Measurements from ENCODE around the gene BLNK.

BLNK gene

GRCh38 chr10:96229568-96230030 lies 41.8 kb downstream of the BLNK start:
- peak; percentile 89 for ATAC-seq (ENCODE audit: insufficient read depth, low read depth)
- Histone ChIP-seq H2AFZ (ENCODE audit: low read depth, low read length) (peak overlapping the region; percentile 46), H3K9ac (ENCODE audit: low read depth, low read length) (no peak overlapping the region), H3K4me2 (ENCODE audit: insufficient read depth, low read length) (no peak overlapping the region), H3K27ac (ENCODE audit: low read length) (peak overlapping the region; percentile 46), H3K36me3 (ENCODE audit: insufficient read depth, low read length) (no peaks in the 10 kb centered on the region), H3K9me3 (ENCODE audit: insufficient read depth, low read length, severe bottlenecking) (no peaks in the 10 kb centered on the region), H3K4me3 (ENCODE audit: low read depth in 1 of 2, low read length in 2 of 2) (no peak overlapping the region), H3K4me1 (ENCODE audit: insufficient read depth, low read length) (peaks cover 3% of the 10 kb centered on the region; the same call in 1 of the 2 replicates), H3K79me2 (ENCODE audit: insufficient read depth, low read length) (no peaks in the 10 kb centered on the region), H4K20me1 (ENCODE audit: insufficient read depth, low read length) (no peaks in the 10 kb centered on the region), H3K27me3 (ENCODE audit: insufficient read depth, low read length, poor library complexity) (no peaks in the 10 kb centered on the region)
- TF ChIP-seq EZH2 (IDR thresholded peaks at IDR 0.05; ENCODE audit: borderline replicate concordance, low read depth, low read length, severe bottlenecking) = no peak
- TF ChIP-seq CTCF (IDR thresholded peaks at IDR 0.05; ENCODE audit: borderline replicate concordance, extremely low read depth, low read length, poor library complexity, severe bottlenecking) = peak; percentile 100
- peak; percentile 85 for DNase-seq

DNA sequence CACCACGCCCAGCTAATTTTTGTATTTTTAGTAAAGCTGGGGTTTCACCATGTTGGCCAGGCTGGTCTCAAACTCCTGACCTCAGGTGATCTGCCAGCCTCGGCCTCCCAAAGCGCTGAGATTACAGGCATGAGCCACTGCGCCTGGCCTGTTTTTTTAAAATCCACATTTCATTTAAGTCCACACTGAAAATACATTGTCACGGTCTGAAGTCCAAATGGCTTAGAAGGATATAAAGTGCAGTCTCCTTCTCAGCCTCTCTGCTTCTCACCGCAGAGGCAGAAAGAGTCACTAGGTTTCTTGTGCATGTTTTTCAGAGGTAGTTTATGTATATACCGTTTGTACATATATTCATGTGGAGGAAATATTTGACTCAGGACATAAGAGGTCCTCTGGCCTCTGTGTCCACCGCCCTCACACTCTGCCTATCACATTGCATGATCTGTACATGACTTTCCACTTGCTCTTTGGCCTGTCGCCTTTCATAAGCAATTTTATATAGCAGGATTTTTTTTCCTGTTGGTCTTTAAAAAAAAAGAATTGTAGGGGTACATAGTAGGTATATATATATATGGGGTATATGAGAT lies 42.9 kb downstream of the BLNK start:
- Histone ChIP-seq H4K20me1 (ENCODE audit: insufficient read depth, low read length) (no peaks in the 10 kb centered on the region), H3K4me1 (ENCODE audit: insufficient read depth, low read length) (peaks cover 3% of the 10 kb centered on the region; the same call in 1 of the 2 replicates), H3K27ac (ENCODE audit: low read length) (no peak overlapping the region), H3K4me2 (ENCODE audit: insufficient read depth, low read length) (no peak overlapping the region), H3K9me3 (ENCODE audit: insufficient read depth, low read length, severe bottlenecking) (no peaks in the 10 kb centered on the region), H3K4me3 (ENCODE audit: low read depth in 1 of 2, low read length in 2 of 2) (no peak overlapping the region), H2AFZ (ENCODE audit: low read depth, low read length) (no peak overlapping the region), H3K36me3 (ENCODE audit: insufficient read depth, low read length) (no peaks in the 10 kb centered on the region), H3K79me2 (ENCODE audit: insufficient read depth, low read length) (no peaks in the 10 kb centered on the region), H3K9ac (ENCODE audit: low read depth, low read length) (no peak overlapping the region), H3K27me3 (ENCODE audit: insufficient read depth, low read length, poor library complexity) (no peaks in the 10 kb centered on the region)
- DNase-seq (no peak), ATAC-seq (ENCODE audit: insufficient read depth, low read depth) (no peak)
- no peak for TF ChIP-seq EZH2 (IDR thresholded peaks at IDR 0.05; ENCODE audit: borderline replicate concordance, low read depth, low read length, severe bottlenecking)
- no peak for TF ChIP-seq CTCF (IDR thresholded peaks at IDR 0.05; ENCODE audit: borderline replicate concordance, extremely low read depth, low read length, poor library complexity, severe bottlenecking)

DNA sequence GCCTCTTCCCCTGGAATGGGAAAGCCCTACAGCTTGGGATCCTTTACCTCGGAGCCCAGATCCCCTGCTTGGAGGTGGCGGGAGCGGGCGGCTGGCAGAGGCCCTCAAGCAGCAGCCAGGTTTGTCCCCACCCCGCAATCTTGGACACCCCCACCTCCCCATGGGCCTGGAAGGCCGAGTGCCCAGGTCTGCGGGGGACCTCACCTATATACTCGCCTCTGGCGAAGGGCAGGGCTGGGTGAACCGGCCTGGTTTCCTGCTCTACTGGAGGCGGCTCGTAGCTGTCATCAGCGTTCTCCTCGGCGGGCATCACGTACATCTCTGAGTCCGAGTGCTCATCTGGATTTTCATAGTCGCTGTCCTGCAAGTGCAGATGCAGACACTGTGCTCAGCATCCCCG lies 44.2 kb downstream of the BLNK start:
- ATAC-seq (ENCODE audit: insufficient read depth, low read depth) = no peak
- Histone ChIP-seq H3K27ac (ENCODE audit: low read length) (no peak overlapping the region), H3K9ac (ENCODE audit: low read depth, low read length) (no peak overlapping the region), H3K27me3 (ENCODE audit: insufficient read depth, low read length, poor library complexity) (no peaks in the 10 kb centered on the region), H3K36me3 (ENCODE audit: insufficient read depth, low read length) (no peaks in the 10 kb centered on the region), H2AFZ (ENCODE audit: low read depth, low read length) (no peak overlapping the region), H3K79me2 (ENCODE audit: insufficient read depth, low read length) (no peaks in the 10 kb centered on the region), H4K20me1 (ENCODE audit: insufficient read depth, low read length) (no peaks in the 10 kb centered on the region), H3K4me3 (ENCODE audit: low read depth in 1 of 2, low read length in 2 of 2) (no peak overlapping the region), H3K4me2 (ENCODE audit: insufficient read depth, low read length) (no peak overlapping the region), H3K9me3 (ENCODE audit: insufficient read depth, low read length, severe bottlenecking) (no peaks in the 10 kb centered on the region), H3K4me1 (ENCODE audit: insufficient read depth, low read length) (peaks cover 3% of the 10 kb centered on the region; the same call in 1 of the 2 replicates)
- TF ChIP-seq CTCF (IDR thresholded peaks at IDR 0.05; ENCODE audit: borderline replicate concordance, extremely low read depth, low read length, poor library complexity, severe bottlenecking) = no peak
- TF ChIP-seq EZH2 (IDR thresholded peaks at IDR 0.05; ENCODE audit: borderline replicate concordance, low read depth, low read length, severe bottlenecking) = no peak
- no peak for DNase-seq

Measured in DND-41 (cell line).